ENCODE data around the gene USH1C.

USH1C gene
- 0 to 3.4 (median 0) reads per million in 17 experiments for total RNA-seq

- DNase-seq: peak; percentile 15 to 61 (median 42)
Measured at GRCh38 chr11:17544181-17544622, at the start of gene USH1C. USH1C (minus strand) TSS chr11:17544416; CDS start chr11:17544307, 109 bp downstream.

- no peak for DNase-seq
Measured at GRCh38 chr11:17593466-17594245, 49.4 kb upstream of the USH1C start.

GRCh38 chr11:17591293-17591692 lies 47.1 kb upstream of the USH1C start:
- no peak for DNase-seq

GRCh38 chr11:17590463-17590862 lies 46.2 kb upstream of the USH1C start:
- no peak for DNase-seq

GRCh38 chr11:17588721-17589120 lies 44.5 kb upstream of the USH1C start:
- no peak for DNase-seq

GRCh38 chr11:17588166-17588565 lies 44.0 kb upstream of the USH1C start:
- DNase-seq: no peak

- DNase-seq: no peak
Measured at GRCh38 chr11:17585911-17586695, 41.9 kb upstream of the USH1C start.

GRCh38 chr11:17581732-17582053 lies 37.5 kb upstream of the USH1C start:
- DNase-seq: no peak

- DNase-seq: no peak
Measured at GRCh38 chr11:17581036-17581731, 37.0 kb upstream of the USH1C start.

GRCh38 chr11:17580271-17580670 lies 36.1 kb upstream of the USH1C start:
- no peak for DNase-seq

GRCh38 chr11:17579451-17579850 lies 35.2 kb upstream of the USH1C start:
- DNase-seq: no peak

- DNase-seq: no peak
Measured at GRCh38 chr11:17578958-17579357, 34.7 kb upstream of the USH1C start.

- DNase-seq: no peak
Measured at GRCh38 chr11:17578296-17578695, 34.1 kb upstream of the USH1C start.

GRCh38 chr11:17575431-17576425 lies 31.5 kb upstream of the USH1C start:
- DNase-seq: no peak

GRCh38 chr11:17574141-17575091 lies 30.2 kb upstream of the USH1C start:
- DNase-seq: no peak

- DNase-seq: no peak
Measured at GRCh38 chr11:17573526-17573925, 29.3 kb upstream of the USH1C start.

GRCh38 chr11:17572791-17573460 lies 28.7 kb upstream of the USH1C start:
- DNase-seq: no peak

- peak in 2 of 4 experiments; percentile 12 to 36 for DNase-seq
Measured at GRCh38 chr11:17572359-17572690, 28.1 kb upstream of the USH1C start.

- DNase-seq: no peak
Measured at GRCh38 chr11:17571431-17572358, 27.5 kb upstream of the USH1C start.

Data from suppressor macrophage (primary cell).